Breast epithelium (tissue), 4 donors: Measurements from ENCODE around the gene MC3R. TPM values are rescaled to one million over a fixed set of nuclear protein-coding genes. Genes with fewer than 3 reads are reported as not detected.

Source experiments
- DNase-seq, 2 donors: peaks; one replicate each; pipeline ENCODE4 v3.0.0-alpha.2; 2019; ENCODE audit warnings: low spot score in 2 of 2
- H3K27ac ChIP-seq, 2 donors: fragments of 200-600 bp; sonication (generic) in 1 of 2; one replicate each; pipeline ENCODE4 v1.5.1; 2016 to 2019; ENCODE audit warnings: mild to moderate bottlenecking in 1 of 2
- H3K27me3 ChIP-seq, 2 donors: fragments of 200-600 bp; sonication (generic) in 1 of 2; one replicate each; pipeline versions ENCODE4 v1.5.1 to v1.6.0; 2017 to 2019; ENCODE audit warnings: control low read depth in 1 of 2, mild to moderate bottlenecking in 1 of 2
- H3K36me3 ChIP-seq: fragments of 200-600 bp; one replicate; pipeline ENCODE4 v1.5.1; 2019
- H3K4me1 ChIP-seq, 2 donors: fragments of 200-600 bp; sonication (generic); one replicate each; pipeline ENCODE4 v1.5.1; 2016 to 2019; ENCODE audit warnings: control low read depth in 1 of 2
- H3K4me3 ChIP-seq, 3 donors: fragments of 200-600 bp; sonication (generic); 1 replicate in 2 of 3; 2 replicates in 1 of 3; pipeline ENCODE4 v1.5.1; 2016 to 2019; ENCODE audit warnings: mild to moderate bottlenecking in 3 of 3, moderate library complexity in 2 of 3
- H3K9me3 ChIP-seq, 2 donors: fragments of 200-600 bp; sonication (generic) in 1 of 2; one replicate each; pipeline ENCODE4 v1.5.1; 2016 to 2019; ENCODE audit warnings: control low read depth in 1 of 2
- POLR2A ChIP-seq: fragments of 450-650 bp; IDR thresholded peaks from one replicate; pipeline ENCODE4 v1.6.1; 2016; ENCODE audit warnings: antibody characterized with exemption, mild to moderate bottlenecking, moderate library complexity
- POLR2AphosphoS5 ChIP-seq, 3 donors: sonication (generic); formaldehyde crosslinking; IDR thresholded peaks; one replicate each; pipeline ENCODE4 v1.6.1; 2017; ENCODE audit warnings: antibody characterized with exemption in 3 of 3
- intact Hi-C: fragments of 100-400 bp; cut with DNase I; formaldehyde crosslinking; loops from one replicate; pipeline ENCODE4 v1.15.1; 2023; ENCODE audit warnings: low total_unique reads
- total RNA-seq, 3 donors: library from RNA; depleted of rRNA; stranded (reverse); fragments of >200 nt; gene quantifications; one replicate each; pipeline ENCODE4 v1.1.0, GENCODE V29; 2016
- TF ChIP-seq, protein P1 (sequence below), 3 donors: fragments of 450-650 bp; IDR thresholded peaks; one replicate each; pipeline ENCODE4 v1.5.1; 2016 to 2017; ENCODE audit warnings: antibody characterized with exemption in 3 of 3, mild to moderate bottlenecking in 3 of 3, moderate library complexity in 3 of 3

MC3R gene
- not detected for total RNA-seq

DNA sequence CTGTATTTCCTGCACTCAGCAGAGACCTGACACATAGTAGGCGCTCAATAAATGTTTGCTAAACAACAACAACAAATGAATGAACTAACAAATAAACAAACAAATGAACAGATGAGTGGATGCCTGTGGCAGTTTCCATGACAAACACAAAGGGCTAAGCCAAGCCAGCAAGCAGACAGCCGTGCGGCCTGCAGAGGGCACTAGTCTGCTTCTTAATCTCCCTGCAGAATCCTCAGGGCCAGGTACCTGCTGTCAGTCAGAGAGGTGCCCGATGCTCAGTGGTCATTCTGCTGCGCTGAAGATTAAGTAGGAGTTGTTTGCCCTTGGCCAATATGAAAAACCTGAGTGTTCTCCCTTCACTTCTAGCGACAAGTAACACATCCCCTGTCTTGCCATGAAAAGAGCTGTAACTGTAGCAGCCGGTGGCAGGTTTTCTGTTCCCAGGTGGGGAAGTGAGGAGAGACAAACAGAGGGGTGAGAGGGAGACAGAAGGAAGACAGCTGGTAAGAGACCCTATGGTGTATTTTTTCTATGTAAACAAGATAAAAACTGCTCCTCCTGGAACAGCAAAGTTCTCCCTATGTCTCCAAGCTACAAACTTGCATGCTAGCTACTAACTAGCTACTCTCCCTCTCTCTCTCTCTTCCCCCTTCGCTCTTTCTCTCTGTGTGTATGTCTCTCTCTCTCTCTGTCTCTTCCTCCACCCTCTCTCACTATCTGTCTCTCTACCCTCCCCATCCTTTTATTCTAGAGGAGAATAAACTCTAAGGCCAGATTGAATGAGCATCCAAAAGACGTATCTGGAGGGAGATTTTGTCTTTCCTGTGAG lies at the start of gene MC3R:
MC3R (plus strand) TSS at position 779 of the 829 bp plus-strand sequence. CDS start 112 bp downstream, outside the sequence.
- Histone ChIP-seq H3K4me3 (no peak within 1 kb of the TSS), H3K36me3 (no peaks in the 10 kb centered on the region), H3K9me3 (no peaks in the 10 kb centered on the region), H3K4me1 (no peaks in the 10 kb centered on the region), H3K27me3 (peaks cover 0 to 36% of the 10 kb centered on the region in 2 donors), H3K27ac (no peak within 1 kb of the TSS)
- intact Hi-C loops = no loop called here
- peak; percentile 40 to 60 for DNase-seq
- TF ChIP-seq, protein P1, sequence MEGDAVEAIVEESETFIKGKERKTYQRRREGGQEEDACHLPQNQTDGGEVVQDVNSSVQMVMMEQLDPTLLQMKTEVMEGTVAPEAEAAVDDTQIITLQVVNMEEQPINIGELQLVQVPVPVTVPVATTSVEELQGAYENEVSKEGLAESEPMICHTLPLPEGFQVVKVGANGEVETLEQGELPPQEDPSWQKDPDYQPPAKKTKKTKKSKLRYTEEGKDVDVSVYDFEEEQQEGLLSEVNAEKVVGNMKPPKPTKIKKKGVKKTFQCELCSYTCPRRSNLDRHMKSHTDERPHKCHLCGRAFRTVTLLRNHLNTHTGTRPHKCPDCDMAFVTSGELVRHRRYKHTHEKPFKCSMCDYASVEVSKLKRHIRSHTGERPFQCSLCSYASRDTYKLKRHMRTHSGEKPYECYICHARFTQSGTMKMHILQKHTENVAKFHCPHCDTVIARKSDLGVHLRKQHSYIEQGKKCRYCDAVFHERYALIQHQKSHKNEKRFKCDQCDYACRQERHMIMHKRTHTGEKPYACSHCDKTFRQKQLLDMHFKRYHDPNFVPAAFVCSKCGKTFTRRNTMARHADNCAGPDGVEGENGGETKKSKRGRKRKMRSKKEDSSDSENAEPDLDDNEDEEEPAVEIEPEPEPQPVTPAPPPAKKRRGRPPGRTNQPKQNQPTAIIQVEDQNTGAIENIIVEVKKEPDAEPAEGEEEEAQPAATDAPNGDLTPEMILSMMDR (IDR thresholded peaks at IDR 0.05) = peak in 2 of 3 donors; percentile 39 to 49
- TF ChIP-seq POLR2AphosphoS5 (IDR thresholded peaks at IDR 0.05) (no peak), POLR2A (no peak)

DNA sequence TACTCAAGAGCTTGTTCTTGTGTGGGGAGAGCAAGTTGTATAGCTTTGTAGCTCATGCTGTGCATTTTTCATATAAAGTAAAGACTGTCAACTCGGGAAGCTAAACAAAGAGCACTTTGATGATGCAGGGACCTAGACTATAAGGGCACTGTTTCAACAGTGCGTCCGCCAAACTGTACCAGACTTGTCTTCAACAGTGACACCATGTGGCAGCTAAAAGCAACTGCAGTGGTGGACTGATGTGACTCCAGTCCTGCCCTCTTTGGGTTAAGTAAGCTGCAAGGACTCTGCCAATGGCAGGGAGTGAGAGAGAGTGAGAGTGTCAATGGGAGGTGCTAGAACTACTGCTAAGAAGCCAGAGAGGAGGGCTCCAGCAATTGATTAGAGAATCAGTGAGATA lies 48.1 kb upstream of the MC3R start:
- no peak for DNase-seq
- TF ChIP-seq, protein P1 (IDR thresholded peaks at IDR 0.05) = no peak
- no peak for TF ChIP-seq POLR2A
- TF ChIP-seq POLR2AphosphoS5 (IDR thresholded peaks at IDR 0.05) = no peak
- Histone ChIP-seq H3K4me1 (no peaks in the 10 kb centered on the region), H3K36me3 (no peaks in the 10 kb centered on the region), H3K27me3 (no peaks in the 10 kb centered on the region), H3K9me3 (peaks cover 0 to 18% of the 10 kb centered on the region in 2 donors), H3K27ac (no peak overlapping the region), H3K4me3 (no peak overlapping the region)
- intact Hi-C loops = no loop called here

DNA sequence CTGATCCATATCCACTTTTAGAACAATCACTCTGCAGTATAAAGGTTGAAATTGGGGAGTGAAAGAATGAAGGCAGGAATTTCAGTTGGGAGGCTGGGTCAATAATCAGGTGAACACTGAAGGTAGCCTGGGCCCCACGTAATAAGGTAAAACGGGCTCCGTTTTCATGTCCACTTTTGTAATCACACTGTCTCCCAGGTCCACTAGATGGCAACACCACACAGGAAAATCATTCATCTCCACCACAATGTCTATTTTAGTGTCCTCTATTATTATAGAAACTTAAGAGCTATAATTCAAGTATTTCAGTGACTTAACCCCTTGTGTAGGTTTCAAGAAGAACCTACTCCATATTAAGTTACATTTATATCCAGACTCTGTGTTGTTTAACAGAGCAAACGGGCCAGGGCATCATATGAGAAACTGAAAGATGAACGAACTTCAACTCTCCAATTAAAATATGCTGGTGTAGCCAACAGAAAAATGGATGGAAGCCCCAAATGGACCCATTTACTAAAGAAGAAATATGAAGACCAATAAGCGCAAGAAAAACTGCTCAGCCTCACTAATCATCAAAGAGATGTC lies 45.9 kb upstream of the MC3R start:
- intact Hi-C loops = no loop called here
- Histone ChIP-seq H3K27ac (no peak overlapping the region), H3K4me1 (no peaks in the 10 kb centered on the region), H3K27me3 (no peaks in the 10 kb centered on the region), H3K9me3 (peaks cover 0 to 18% of the 10 kb centered on the region in 2 donors), H3K36me3 (no peaks in the 10 kb centered on the region), H3K4me3 (no peak overlapping the region)
- no peak for DNase-seq
- TF ChIP-seq POLR2A = no peak
- TF ChIP-seq, protein P1 (IDR thresholded peaks at IDR 0.05) = peak in 2 of 3 donors; percentile 21 to 49
- no peak for TF ChIP-seq POLR2AphosphoS5 (IDR thresholded peaks at IDR 0.05)

DNA sequence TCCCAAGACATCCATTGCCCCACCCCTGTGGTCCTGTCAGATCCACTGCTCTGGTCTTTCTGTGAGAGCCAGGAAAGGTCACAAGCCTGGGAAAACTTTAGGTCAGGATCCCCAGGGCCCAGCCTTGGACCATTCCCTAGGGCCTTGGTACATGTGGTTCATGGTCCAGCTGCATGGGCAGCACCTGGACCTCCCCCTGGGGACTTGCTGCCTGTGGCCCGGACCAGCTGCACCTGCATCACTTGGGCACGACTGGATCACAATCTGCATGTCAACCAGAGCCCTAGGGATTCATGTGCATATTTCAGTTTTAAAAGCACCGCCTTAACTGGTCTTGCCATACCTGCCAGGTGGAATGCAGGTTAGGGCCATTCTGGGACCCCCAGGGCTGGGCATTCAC lies 44.3 kb upstream of the MC3R start:
- H3K27ac ChIP-seq = no peak overlapping the region
- H3K4me1 ChIP-seq = no peaks in the 10 kb centered on the region
- no peaks in the 10 kb centered on the region for H3K27me3 ChIP-seq
- no peak for DNase-seq
- peaks cover 0 to 16% of the 10 kb centered on the region in 2 donors for H3K9me3 ChIP-seq
- intact Hi-C loops = no loop called here
- TF ChIP-seq POLR2AphosphoS5 (IDR thresholded peaks at IDR 0.05) (no peak), POLR2A (no peak)
- TF ChIP-seq, protein P1 (IDR thresholded peaks at IDR 0.05) = no peak
- H3K36me3 ChIP-seq = no peaks in the 10 kb centered on the region
- no peak overlapping the region for H3K4me3 ChIP-seq

DNA sequence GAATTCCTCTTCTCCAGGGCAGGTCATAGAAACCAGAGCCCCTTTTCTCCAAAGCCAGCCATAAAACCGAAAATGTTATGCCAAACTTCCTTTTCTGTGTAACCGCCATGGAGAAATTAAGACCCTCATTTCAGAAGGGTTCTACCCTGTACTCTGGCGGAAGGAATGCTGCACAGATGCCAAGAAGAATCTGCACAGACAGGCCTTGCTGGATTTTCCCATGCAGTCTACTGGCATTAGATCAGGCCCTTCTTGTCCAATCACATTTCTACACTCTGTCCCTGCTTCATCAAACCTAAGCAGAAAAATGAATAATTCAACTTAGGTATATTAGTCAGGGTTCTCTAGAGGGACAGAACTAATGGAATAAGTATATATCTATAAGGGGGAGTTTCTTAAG lies 43.2 kb upstream of the MC3R start:
- peaks cover 0 to 5% of the 10 kb centered on the region in 2 donors for H3K9me3 ChIP-seq
- no peaks in the 10 kb centered on the region for H3K36me3 ChIP-seq
- TF ChIP-seq, protein P1 (IDR thresholded peaks at IDR 0.05) = peak in 2 of 3 donors; percentile 20 to 27
- TF ChIP-seq POLR2AphosphoS5 (IDR thresholded peaks at IDR 0.05) = no peak
- peak in 1 of 2 donors; percentile 45 for DNase-seq
- intact Hi-C loops = no loop called here
- no peaks in the 10 kb centered on the region for H3K27me3 ChIP-seq
- no peak overlapping the region for H3K4me3 ChIP-seq
- no peaks in the 10 kb centered on the region for H3K4me1 ChIP-seq
- H3K27ac ChIP-seq = no peak overlapping the region
